GM18511 (cell line): ENCODE data around the gene GABRA4.

Experiments used
- ATAC-seq: cut with Tn5 transposase; IDR thresholded peaks from one replicate; pipeline ENCODE4 v1.9.1; 2021; ENCODE audit warnings: mild to moderate bottlenecking, moderate library complexity; ENCODE audit not compliant: unreplicated experiment

The GABRA4 gene

GRCh38 chr4:46979726-46980125, 13.7 kb downstream of the GABRA4 start:
- no peak for ATAC-seq

- no peak for ATAC-seq
Observed at GRCh38 chr4:46979283-46979682, 14.1 kb downstream of the GABRA4 start.

DNA sequence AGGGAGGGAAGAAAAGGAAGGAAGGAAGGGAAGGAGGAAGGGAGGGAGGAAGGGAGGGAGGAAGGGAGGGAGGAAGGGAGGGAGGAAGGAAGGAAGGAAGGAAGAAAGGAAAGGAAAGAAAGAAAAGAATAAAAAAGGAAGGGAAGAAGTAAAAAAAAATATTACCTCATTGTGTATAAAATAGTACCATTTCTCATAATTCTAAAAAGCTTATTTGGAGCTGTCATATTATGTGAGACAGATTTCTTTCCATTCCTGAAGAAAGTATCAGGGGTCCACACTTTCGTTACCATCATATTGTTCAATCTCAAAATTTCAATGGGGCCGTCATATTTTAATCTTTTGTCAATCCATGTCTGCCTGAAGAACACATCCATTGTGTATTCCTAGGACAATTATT, 16.1 kb downstream of the GABRA4 start:
- no peak for ATAC-seq

GRCh38 chr4:46975812-46976553, 17.4 kb downstream of the GABRA4 start:
- ATAC-seq, result peak; percentile 61

DNA sequence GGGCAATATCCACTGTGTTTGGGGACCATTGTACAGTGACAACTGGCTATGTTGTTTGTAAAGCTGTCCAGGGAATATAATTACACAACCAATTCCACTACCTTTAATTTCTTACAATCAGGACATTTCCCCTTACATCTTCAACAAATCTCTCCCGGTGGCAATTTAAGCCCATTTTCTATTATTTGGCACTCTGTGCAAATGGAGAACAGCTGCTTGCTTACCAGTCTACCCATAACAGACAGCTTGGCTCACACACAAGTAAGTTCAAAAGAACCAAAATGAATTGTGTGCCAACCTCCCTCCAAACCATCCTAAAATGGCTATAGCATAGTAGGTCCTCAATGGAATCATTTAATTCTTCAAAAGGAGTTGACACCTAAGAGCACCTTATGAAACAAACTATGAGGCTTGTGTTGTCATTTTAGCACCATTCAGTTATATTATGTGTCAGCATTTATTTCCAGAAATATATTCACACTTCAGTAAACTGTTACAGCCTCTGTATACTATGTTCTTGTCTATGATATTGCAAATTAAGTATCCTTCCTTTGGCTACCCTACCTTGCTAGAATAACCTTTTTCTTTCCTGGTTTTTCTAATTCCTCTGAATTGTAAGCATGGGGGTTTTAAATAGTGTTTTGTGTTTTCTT, 18.4 kb downstream of the GABRA4 start:
- no peak for ATAC-seq

GRCh38 chr4:46968847-46969246, 24.5 kb downstream of the GABRA4 start:
- ATAC-seq, result no peak

DNA sequence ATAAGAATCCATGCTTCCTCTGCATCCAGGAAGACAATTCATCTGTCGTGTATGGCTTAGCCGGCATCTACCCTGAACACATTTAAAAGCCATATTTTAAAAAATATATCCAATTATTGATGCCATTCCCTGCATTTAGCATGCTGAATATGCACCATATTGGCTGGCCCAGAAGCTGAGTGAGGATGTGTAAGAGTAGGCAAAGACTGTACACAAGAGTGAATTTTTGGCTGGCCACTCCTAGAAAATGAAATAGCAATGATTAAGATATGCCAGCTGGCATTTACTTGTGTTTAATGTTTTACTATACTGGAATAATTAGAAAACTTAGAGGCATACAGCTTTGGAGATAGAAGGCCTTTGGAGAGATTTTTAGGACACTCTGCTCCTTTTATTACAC, 25.8 kb downstream of the GABRA4 start:
- ATAC-seq, result no peak

- ATAC-seq, result no peak
Observed at GRCh38 chr4:46958742-46959488, 34.5 kb downstream of the GABRA4 start.

DNA sequence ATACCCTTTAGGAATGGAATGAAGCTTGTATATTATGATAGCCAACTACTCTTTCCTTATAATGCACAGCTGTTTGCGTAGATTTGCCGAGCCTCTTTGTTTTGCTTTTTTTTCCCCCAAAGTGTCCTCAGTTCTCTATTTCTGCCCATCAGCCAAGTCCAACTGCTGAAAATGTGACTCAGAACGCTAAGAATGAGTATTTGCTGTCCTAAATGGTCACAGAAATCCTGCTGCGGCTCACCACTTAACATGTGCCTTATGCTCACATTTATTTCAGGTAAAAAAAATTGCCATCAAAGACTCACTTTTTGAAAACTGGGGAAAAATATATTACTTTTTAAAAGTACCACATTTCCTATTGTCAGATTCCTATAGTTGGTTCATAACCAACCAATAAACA, 36.9 kb downstream of the GABRA4 start:
- no peak for ATAC-seq

DNA sequence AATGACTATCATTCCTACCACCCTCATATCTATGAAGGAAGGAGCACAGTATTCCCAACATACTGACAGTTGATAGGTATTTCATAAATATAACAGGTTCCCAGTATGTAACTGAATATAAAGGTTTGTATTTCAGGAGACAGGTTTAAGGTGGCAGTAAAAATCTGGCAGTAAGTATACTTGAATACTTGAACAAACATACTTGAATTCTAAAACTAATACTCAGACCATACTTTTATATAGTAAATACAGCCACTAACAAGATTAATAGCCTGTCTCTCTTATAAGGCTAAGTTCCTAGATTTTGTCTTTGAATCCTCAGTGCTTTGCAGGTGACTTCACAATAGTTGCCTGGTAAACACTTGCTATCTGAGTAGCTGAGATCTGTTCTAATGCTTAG, 37.8 kb downstream of the GABRA4 start:
- no peak for ATAC-seq

DNA sequence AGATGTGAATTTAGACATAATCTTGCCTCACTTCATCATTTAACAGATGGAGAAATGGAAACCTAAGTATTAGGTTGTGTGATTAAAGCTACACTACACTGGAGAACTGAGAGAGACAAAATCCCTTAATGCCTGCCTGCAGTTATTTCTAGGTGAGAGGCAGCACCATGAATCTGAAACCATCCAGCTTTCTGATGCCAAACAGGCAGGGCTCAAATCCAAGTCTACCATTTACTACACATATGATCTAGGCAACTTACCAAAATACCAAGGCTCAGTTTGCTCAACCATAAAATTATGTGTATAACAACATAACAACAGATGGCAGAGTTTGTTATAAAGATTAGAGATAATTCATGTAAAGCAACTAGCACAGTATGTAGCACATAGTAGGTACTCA, 38.7 kb downstream of the GABRA4 start:
- no peak for ATAC-seq

DNA sequence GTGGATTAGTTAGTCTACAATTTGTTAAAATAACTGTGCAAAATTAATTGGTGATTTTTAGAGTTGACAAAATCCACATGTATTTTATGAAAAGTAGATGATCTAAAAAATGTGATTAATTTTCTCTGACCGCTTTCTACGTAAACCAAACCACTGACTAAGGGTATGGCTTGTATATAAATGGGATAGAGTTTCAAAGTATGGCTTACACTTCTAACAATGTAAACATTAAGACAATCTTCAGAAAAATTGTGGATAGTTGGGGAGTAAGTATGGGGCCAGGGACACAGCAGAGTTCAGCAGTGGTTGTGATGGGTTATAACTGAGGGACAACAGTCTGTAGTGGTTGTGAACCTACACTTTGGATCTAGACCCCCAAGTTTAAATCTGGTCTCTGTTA, 39.8 kb downstream of the GABRA4 start:
- no peak for ATAC-seq

DNA sequence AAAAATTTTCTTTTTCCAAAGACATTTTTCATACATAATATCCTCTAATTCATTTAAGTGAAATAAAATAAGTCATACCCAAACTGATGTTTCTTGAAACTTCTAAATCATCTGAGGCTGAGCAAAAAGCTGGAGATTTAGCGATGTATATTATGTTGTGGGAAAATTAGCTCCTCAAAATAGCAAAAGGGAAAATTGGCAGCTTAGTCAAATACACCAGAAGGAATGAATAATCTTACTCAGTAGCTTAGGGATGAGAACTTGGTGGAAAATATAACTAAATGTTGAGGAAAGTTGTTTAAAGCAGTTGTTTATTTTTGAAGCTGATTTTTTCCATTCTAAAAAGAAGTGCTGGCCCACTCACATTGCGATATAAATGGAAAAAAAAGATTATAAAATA, 40.9 kb downstream of the GABRA4 start:
- ATAC-seq, result no peak

DNA sequence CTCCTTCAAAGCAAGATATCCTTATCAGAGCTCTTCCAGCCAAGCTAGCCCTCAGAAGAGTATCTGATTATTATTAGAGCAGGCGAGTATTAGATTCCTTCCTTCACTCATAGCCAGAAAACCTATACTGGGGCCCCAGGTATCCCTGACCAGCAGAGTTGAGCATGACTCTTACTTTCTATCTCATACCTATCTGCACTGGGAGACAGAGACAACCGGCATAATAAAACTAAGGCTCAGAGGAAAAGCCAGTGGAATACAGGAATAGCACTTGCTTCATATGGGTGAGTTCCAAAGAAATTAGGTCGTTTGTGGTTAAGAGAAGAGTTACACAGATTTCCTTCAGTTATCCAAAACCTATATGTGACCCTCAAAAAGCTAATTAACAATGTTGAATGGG, 42.6 kb downstream of the GABRA4 start:
- ATAC-seq, result no peak

DNA sequence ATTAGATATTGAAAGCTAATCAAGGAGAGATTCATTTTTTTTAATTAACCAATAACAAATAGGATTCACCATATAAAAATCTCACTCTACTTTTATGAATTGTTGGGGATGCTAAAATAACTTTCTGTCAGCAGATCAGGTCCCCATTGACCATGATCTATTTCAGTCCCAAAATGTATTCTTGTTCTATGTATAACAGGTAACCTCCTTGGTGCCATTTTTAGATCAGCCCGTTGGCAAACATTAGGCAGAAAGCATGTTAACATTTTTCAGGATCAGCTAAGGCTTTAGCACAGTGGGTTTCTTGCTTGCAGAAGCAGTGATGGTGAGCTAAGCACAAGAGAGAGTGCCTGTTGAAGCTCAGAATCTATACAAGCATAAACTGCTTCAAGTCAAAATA, 43.6 kb downstream of the GABRA4 start:
- no peak for ATAC-seq

GRCh38 chr4:46947541-46947940, 45.8 kb downstream of the GABRA4 start:
- no peak for ATAC-seq

DNA sequence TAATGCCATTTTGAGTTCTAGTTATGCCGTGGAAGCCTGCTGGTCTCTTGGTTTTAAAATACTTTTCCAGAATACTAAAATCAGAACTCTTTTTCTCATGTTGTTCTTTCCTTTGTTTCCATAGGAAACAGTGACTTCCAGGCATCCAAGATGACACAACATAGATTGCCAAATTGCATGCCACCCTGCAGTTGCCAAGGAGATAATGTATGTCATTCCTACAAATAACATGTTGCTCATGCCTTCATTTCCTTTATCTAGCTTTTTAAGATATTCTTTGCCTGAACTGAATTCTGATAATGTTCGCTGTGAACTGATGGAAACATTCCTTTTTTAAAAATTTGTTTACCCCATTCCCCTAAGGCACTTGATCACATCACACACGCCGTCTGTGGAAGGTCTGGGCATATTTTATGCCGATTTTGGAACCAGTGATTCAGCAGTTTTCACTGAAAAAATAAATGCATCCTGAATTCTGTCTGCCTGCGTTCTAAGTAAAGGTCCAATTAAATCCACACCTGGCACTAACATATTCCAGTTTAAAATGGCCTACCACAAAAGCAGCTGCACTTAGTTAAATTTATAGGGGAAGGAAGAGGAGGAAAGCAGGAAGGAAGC, 46.4 kb downstream of the GABRA4 start:
- no peak for ATAC-seq

GRCh38 chr4:46945062-46945461, 48.3 kb downstream of the GABRA4 start:
- ATAC-seq, result no peak

DNA sequence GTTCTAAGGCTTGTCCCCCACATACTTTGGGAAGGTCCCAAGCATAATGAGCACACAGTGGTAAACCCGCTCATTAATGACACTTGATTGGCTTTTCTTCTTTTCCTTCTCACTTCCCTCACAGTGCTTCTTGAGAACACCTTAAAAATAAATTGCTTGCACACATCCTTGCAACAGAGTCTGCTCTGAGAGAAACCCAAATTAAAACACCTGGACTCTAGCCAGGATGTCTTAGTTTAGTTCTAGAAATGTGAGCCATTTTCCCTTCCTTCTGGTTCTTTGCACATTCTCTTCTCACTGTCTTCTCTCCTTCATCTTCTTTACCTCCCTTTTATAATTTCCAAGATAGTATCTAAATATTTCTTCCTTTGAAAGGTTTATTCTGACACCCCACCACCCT, 49.0 kb downstream of the GABRA4 start:
- ATAC-seq, result no peak

GRCh38 chr4:46937493-46937892, 55.9 kb downstream of the GABRA4 start:
- no peak for ATAC-seq

DNA sequence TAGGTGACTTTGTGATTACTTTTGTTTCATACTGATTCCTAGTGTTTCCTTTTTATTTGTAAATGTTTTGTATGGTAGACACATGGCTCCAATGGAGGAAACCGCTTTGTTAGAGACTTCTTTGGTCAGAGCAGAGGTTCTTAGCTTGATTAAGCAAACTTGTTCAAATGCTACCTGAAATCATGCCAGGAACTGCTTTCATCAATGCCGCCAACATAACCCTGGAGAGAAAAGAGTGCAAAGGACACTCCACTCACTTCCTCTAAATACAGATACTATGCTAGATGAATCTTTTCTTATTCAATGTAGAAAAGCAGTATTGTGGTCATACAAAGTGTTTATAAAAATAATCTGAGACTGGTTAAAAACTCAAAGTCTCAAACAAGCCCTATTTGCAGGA, 58.7 kb downstream of the GABRA4 start:
- ATAC-seq, result no peak

DNA sequence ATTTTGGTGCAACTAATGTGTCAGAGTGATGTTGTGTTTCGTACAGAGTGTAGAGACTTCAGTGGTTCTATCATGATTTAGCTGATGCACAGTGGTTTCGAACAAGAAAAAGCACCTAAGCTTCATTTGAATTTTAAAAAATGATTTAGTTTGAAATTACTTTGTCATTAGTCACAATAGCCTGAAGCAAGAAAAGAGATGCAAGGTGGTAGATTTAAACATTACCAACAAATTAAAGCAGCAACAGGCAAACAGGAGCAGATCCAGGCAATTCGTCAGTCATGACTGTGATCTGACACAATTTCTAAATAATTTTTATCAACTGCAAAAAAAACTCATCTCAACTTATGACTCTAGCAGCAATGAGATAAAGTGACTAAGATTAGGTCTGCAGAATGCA, 59.7 kb downstream of the GABRA4 start:
- no peak for ATAC-seq
